NK-92 (cell line): ENCODE results near the gene BABAM2.
"Not testable (repeated sequence)": the region's sequence is repeated elsewhere in the genome, so short reads cannot be mapped to it uniquely, and the experiment has no call there.

ENCODE experiments used
- DNase-seq: peaks from one replicate; lab custom pipeline; 2025; ENCODE audit not compliant: unreplicated experiment; lab: John Stamatoyannopoulos, UW

The BABAM2 gene

GRCh38 chr2:28011322-28011737, 120.8 kb downstream of the BABAM2 start:
- no peak for DNase-seq

- not testable (repeated sequence) for DNase-seq
Measured at GRCh38 chr2:28018474-28018873, 127.9 kb downstream of the BABAM2 start.

- not testable (repeated sequence) for DNase-seq
Measured at GRCh38 chr2:28019521-28019920, 129.0 kb downstream of the BABAM2 start.

GRCh38 chr2:28021898-28022297, 131.4 kb downstream of the BABAM2 start:
- DNase-seq, result no peak

- DNase-seq, result no peak
Measured at GRCh38 chr2:28025123-28025522, 134.6 kb downstream of the BABAM2 start.

- DNase-seq, result not testable (repeated sequence)
Measured at GRCh38 chr2:28026230-28026629, 135.7 kb downstream of the BABAM2 start.

GRCh38 chr2:28028025-28028424, 137.5 kb downstream of the BABAM2 start:
- DNase-seq, result no peak

GRCh38 chr2:28030600-28030999, 140.1 kb downstream of the BABAM2 start:
- no peak for DNase-seq

- no peak for DNase-seq
Measured at GRCh38 chr2:28032816-28033215, 142.3 kb downstream of the BABAM2 start.

- no peak for DNase-seq
Measured at GRCh38 chr2:28034696-28035095, 144.2 kb downstream of the BABAM2 start.

- no peak for DNase-seq
Measured at GRCh38 chr2:28035163-28035690, 144.7 kb downstream of the BABAM2 start.

- no peak for DNase-seq
Measured at GRCh38 chr2:28035816-28036215, 145.3 kb downstream of the BABAM2 start.

GRCh38 chr2:28036307-28036706, 145.8 kb downstream of the BABAM2 start:
- no peak for DNase-seq

- DNase-seq, result no peak
Measured at GRCh38 chr2:28038722-28039121, 148.2 kb downstream of the BABAM2 start.

- DNase-seq, result no peak
Measured at GRCh38 chr2:28045676-28046351, 155.3 kb downstream of the BABAM2 start.

- no peak for DNase-seq
Measured at GRCh38 chr2:28046921-28047320, 156.4 kb downstream of the BABAM2 start.

GRCh38 chr2:28047681-28048080, 157.2 kb downstream of the BABAM2 start:
- no peak for DNase-seq

GRCh38 chr2:28048341-28048740, 157.8 kb downstream of the BABAM2 start:
- DNase-seq, result no peak

GRCh38 chr2:28049416-28049815, 158.9 kb downstream of the BABAM2 start:
- no peak for DNase-seq

- no peak for DNase-seq
Measured at GRCh38 chr2:28049899-28050298, 159.4 kb downstream of the BABAM2 start.

GRCh38 chr2:28052691-28053090, 162.2 kb downstream of the BABAM2 start:
- DNase-seq, result no peak

- DNase-seq, result no peak
Measured at GRCh38 chr2:28053597-28053996, 163.1 kb downstream of the BABAM2 start.

- no peak for DNase-seq
Measured at GRCh38 chr2:28054916-28055315, 164.4 kb downstream of the BABAM2 start.
